HG02938 (cell line): ENCODE results near the gene GAA.

ENCODE experiments used
- ATAC-seq: cut with Tn5 transposase; IDR thresholded peaks from one replicate; pipeline ENCODE4 v1.9.1; 2021; ENCODE audit warnings: mild to moderate bottlenecking, moderate library complexity; ENCODE audit not compliant: unreplicated experiment

GAA gene

DNA sequence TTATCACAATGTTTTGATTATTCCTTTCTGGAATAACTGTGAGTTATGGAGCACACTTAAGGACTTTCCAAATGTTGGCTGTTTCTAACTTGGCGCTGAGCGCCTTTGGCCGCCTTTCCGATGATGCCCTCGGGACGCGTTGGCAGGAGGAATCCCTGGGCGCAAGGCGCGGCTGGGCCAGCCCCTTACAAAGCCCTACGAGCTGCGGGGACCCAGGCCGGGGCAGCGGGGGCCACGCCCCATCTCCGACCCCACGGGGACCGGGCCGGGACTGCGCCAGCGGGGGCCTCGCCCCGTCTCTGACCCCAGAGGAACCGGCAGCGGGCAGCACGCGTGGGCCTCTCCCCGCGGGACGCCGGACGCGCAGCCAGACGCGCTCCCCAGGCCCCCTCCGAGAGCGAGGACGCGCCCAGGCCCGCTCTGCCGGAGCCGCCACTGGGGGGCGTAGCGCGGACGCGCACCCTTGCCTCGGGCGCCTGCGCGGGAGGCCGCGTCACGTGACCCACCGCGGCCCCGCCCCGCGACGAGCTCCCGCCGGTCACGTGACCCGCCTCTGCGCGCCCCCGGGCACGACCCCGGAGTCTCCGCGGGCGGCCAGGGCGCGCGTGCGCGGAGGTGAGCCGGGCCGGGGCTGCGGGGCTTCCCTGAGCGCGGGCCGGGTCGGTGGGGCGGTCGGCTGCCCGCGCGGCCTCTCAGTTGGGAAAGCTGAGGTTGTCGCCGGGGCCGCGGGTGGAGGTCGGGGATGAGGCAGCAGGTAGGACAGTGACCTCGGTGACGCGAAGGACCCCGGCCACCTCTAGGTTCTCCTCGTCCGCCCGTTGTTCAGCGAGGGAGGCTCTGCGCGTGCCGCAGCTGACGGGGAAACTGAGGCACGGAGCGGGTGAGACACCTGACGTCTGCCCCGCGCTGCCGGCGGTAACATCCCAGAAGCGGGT lies at the start of gene GAA:
Gene GAA, plus strand, starts transcription at position 571 of the 935 bp plus-strand sequence. CDS start 3,006 bp downstream, outside the sequence.
- ATAC-seq = peak; percentile 51

DNA sequence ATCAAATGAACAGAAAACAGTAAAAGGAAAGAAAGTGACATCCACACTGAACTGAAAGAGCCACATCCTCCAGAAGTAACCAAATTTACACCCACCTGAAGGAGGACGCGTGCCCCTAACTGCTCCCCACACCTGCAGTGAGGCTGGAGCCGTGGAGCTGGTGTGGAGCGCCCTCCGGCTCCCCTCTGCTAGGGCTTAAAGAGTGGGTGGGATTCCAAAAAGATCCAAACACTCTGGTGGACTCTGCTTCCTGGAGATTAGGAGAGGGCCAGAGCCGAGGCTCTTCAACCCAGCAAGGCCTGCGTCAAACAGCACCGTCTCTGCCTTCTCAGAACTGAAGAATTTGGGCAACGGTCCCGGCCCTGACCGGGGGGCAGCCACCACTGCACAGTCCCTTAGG lies 49.7 kb upstream of the GAA start:
- ATAC-seq = no peak

DNA sequence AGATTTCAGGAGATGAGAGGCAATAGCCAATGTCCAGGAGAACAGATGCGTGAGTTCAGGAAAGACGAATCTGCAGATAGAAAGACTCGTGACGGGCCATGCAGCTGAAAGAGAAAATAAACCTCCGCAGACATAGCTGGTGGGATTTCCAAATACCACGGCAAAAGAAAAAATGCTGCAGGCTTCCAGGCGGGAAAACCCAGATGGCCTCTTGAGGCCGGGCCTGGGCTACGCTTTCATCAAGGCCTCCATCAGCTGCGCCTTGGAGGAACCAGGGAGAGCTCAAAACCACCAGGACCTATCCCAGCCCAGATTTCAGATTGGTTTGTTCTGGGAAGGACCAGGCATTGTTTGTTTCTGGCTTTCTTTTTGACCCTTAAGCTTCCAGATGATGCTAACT lies 48.3 kb upstream of the GAA start:
- ATAC-seq = no peak

DNA sequence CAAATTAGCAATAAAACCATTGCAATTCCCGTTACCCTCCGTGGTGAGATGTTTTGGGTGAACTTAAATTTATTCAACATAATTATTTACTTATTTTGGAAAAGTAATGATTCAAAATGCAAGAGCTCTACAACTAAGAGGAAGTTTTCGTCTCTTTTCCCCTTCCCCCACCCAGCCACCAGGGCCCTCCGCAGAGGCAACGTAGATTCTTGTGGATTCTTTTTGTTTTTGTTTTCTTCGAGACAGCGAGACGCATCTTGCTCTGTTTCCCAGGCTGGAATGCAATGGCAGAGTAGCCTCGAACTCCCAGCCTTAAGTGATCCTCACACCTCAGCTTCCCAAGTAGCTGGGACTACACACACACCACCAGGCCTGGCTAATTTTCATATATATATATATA lies 45.8 kb upstream of the GAA start:
- ATAC-seq = no peak

DNA sequence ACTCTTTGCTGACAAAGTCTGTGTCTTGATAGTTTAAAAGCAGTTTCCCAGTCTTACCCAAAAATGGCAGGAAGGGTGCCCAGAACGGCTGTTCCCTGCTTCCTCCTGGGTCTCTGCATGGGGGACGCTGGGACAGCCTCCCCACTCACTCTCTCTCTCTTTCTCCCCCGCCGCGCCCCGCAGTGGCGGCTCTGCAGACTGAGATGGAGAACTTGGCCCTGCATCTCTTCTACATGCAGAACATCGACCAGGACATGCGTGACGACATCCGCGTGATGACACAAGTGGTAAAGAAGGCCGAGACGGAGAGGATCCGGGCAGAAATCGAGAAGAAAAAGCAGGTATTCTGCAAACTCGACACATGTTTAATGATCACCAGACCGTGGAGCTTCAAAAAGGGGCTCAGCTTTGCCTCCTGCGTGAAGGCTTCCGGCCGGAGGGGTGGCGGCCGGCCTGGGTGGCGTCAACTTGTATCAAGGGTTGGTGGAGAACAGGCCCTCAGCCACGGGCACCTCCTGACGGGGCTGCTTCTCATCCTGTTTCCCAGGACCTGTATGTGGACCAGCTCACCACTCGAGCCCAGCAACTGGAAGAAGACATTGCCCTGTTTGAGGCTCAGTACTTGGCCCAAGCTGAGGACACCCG lies 42.9 kb upstream of the GAA start:
- no peak for ATAC-seq

DNA sequence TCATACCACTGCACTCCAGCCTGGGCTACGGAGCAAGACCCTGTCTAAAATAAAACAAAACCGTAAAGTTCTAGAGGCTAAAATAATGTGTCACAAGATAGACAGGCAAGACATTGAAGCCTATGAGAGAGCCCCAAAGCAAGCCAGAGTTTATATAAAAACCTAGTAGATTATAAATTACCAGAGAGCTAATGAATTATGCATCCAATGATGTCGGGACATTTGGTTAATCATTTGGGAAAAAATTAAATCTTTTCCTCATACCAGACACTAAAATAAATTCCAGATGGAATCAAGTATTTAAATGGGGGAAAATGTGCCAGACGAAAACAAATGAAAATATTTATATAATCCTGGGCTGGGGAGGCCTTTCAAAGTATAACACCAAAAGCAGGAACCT lies 40.7 kb upstream of the GAA start:
- no peak for ATAC-seq

DNA sequence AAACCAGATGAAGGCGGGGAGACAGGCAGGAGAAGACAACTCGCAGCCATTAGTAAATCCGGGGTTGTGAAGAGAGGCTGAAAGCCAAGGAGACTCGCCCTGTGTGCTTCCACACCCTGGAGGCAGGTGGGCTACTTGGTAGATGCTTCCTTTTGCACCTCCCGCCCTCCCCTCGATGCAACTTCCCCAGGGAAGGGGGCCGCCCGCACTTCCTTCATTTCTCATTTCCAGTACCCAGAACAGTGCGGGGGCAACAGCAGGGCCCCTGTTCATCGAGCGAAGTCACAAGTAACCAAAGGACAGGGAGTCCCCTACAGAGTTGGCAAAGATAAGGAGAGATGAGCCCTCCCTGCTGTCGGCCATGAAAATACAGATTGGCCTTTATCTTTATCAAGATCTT lies 40.0 kb upstream of the GAA start:
- ATAC-seq = no peak

DNA sequence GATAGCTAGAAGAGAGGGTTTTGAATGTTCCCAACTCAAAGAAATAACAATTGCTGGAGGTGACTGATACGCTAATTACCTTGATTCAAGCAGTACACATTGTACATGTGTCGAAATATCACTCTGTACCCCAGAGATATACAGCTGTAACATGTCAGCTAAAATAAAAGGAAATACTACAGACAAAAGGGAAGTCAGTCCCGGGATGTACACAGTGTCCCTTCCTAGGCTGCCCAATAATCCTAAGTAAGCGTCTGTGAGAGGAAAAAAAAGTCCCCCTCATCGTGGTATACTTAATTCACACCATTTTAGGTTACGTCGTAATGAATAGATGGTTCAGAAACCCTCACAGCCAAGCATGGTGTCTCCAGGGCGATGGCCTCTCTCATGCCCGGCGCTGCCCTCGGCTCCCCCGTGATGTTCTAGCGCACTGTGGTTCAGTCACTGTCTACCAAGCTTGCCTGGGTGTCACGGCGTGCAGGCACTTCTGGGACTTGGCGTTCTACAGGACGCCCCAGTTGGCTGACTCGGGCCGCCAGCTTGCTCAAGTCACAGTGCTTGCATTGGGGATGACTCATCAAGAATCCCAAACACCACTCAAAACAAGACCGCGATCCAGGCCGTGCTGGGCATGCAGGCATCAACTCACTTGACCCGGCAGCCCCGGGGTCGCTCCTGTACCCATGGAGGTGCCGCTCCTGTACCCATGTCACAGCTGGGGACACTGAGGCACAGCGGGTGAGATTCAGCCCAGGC lies 37.4 kb upstream of the GAA start:
- no peak for ATAC-seq

DNA sequence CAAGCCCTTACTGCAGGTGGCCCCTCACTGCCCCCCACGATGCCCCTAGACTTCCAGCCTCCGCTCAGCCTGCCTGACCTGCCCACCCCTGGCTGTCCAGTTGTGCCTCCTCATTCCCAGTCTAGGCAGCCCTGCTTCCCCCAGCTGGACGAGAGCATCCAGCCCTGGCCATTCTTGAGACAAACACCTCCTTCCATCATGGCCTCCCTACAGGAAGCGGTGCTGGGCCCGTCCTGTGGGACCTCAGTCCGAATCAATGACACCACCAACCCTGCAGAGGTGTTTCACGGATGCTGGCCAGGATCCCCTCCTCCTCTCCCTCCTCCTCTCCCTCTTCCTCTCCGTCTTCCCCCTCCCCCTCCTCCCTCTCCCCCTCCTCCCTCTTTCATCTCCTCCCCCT lies 36.7 kb upstream of the GAA start:
- ATAC-seq = no peak

DNA sequence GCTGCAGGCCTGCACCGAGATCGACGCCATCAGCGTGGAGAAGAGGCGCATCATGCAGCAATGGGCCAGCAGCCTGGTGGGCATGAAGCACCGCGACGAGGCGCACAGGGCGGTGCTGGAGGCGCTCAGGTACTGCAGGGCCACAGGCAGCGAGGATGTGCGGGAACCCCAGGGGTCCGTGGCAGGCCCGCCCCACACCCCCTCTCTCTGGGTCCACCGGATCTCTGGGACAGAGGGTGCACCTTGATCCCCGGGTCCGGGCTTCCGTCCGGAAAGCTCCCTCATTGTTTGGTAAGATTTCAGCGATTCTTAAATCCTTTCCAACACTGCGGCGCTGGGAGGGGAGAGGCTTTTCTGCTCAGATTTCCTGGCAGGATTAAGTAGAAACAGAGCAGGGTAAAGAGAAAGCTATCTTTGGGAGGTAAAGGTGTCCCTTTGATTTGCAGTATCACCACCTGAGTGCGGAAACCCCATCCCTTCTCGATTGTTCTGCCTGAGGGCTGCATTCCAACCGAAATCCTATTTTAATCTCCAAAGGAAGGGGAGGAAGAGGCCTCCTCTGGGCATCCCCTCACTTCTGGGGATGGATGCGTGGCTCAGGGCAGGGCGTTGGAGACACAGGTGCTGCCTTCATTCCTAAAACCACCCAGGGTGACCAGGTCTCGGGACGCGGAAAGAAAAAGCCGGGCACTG lies 35.8 kb upstream of the GAA start:
- ATAC-seq = no peak

DNA sequence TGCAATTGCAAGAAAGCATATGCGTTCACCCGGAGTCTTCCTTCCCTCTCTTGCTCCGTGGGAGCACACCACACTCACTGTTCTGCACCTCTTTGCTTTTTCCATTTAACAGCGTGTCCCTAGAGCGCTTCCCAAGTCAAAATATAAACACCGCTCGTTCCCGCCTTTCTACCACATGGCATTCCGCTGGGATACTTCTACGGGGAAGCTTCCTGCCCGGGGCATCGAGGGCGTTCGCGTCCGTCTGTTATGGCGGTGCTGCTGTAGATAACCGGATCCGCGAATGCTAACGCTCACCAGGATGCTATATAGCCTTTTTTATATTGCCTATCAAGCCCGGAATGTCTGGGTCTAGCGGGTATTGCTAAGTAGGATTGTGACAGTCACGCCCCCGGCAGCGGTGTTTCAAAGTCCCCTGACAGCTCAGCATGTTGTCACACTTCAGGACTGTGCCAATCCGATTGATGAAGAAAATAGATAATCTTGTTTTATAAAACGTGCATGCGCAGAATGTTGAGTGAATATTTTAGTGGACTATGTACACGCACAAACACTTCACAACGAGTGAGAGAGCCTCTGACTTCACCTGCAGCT lies 33.9 kb upstream of the GAA start:
- ATAC-seq = no peak

DNA sequence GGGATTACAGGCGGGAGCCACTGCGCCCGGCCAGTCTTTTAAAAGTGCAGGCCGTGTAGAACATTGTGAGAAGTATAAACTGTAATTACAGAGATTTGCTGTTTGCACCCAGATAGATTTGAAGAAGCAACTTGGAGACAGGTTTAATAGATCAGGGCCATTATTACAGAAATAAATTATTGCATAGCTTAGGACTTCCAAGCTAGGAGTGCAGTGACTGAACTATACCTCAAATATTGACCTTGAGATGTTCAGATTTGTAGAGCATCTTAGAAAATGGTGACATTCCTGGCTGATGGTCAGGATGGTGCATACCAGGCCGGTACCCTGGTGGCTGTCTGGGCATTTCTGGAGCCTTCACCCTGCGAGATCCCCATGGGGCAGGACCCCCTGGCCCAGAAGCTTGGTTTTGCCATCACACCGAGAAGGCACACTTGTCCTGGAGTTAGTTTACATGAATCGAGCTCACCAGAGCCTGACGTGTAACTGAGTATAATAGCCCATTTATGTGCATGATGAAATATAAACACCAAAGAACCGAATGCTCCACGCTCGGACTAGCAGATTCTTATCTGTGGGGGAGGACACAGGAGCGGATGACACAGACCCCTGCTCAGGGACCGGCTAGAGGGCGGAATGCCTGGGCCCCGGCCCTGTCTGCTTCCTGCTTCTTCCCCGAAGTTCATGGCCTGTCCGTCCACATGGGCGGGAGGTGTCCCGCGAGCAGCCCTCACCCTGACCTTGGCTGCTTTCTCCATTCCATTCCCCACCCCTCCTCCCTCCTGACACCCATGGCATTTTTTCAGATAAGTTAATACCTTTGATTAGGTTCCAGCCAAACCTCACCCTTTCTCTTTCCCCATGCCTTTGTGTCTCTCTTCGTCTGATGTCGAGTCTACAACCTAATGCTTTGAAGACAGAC lies 32.8 kb upstream of the GAA start:
- ATAC-seq = no peak

DNA sequence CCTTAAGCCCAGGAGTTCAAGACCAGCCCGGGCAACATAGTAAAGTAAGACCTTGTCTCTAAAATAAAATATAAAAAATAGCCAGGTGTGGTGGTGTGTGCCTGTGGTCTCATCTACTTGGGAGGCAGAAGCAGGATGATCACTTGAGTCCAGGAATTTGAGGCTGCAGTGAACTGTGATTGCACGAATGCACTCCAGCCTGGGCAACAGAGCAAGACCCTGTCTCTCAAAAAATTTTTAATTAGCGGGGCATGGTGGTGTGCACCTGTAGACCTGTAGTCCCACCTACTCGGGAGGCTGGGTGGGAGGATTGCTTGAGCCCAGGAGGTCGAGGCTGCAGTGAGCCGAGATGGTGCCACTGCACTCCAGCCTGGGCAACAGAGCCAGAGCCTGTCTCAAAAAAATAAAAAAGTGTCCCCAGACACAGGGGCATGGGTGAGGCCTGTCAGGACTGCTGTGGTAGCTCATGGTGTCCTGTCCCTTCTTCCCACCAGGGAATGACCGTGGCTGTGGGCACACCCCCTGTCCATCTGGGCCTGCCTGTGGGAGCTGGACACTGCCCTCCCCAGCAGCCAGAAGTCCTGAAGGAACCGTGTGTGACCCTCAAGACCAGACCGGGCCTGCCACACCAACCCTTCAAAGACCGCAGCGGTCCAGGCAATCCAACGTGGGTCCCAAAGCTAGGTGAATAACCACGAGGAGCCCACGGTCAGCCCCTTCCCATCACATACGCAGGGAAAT lies 30.8 kb upstream of the GAA start:
- no peak for ATAC-seq

DNA sequence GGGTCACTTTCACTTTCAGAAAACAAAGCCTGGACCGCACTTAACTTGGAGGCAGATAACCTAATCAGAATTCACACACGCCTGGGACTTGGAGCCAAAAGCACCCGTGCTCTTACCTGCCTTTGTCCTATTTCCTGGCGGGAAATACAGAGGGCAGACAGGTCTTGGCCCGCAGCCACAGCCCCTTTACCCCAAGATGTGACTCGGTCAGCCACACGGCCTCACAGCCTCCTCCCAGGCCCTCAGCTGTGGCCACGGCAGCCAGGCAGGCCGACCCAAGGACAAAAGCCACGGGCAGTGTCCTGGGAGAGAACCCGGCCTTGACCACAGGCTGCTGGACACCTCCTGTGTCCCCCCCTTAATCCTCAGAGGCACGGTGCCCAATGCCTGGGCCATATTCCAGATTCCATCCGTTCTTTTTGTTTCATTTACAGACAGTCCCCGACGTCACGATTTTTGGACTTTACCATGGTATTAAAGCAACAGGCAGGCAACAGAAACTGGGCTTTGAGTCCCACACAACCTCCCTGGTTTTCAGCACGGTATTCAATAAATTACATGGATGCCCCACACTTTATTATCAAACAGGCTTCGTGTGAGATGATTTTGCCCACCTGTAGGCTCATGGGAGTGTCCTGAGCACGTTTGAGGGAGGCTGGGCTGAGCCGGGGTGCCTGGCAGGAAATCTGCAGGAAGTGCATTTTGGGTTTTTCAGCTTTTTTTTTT lies 30.1 kb upstream of the GAA start:
- ATAC-seq = no peak

DNA sequence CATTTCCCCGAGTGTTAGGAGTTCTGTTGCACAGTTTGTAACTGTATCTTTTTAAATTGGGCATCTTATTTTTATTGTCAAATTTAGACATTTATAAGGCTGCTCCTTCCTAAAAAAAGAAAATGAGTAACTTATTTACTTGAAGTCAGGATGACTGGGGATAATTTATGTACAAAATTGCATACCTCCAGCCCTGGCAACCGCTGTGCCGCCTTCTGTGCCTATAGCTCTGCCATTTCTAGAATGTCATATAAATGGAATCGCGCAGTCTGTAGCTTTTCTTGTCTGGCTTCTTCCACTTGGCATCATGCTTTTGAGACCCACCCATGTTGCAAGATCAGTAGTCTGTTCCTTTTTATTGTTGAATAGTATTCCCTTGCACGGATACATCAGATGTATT lies 29.0 kb upstream of the GAA start:
- no peak for ATAC-seq

DNA sequence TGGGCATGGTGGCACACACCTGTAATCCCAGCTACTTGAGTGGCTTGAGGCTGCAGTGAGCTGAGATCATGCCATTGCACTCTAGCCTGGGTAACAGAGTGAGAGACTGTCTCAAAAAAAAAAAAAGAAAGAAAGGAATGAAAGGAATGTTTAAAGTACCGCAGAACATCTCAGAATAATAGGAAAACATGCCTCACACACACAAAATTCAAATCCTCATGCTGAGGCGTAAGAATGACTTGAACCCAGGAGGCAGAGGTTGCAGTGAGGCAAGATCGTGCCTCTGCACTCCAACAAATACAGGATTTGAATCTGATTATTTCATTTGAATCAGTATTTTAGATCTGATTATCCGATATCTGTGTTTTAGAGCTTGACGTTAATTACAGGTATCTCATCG lies 21.3 kb upstream of the GAA start:
- ATAC-seq = no peak

DNA sequence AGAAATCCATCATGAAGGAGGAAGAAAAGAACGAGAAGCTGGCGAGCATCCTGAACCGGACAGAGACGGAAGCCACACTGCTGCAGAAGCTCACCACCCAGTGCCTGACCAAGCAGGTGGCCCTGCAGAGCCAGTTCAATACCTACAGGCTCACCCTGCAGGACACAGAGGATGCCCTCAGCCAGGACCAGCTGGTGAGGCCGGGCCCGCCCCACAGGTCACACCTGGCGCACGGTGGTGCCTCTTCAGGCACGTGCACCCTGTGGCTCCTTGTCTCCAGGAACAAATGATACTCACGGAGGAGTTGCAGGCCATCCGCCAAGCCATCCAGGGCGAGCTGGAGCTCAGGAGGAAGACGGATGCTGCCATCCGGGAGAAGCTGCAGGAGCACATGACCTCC lies 19.8 kb upstream of the GAA start:
- no peak for ATAC-seq

DNA sequence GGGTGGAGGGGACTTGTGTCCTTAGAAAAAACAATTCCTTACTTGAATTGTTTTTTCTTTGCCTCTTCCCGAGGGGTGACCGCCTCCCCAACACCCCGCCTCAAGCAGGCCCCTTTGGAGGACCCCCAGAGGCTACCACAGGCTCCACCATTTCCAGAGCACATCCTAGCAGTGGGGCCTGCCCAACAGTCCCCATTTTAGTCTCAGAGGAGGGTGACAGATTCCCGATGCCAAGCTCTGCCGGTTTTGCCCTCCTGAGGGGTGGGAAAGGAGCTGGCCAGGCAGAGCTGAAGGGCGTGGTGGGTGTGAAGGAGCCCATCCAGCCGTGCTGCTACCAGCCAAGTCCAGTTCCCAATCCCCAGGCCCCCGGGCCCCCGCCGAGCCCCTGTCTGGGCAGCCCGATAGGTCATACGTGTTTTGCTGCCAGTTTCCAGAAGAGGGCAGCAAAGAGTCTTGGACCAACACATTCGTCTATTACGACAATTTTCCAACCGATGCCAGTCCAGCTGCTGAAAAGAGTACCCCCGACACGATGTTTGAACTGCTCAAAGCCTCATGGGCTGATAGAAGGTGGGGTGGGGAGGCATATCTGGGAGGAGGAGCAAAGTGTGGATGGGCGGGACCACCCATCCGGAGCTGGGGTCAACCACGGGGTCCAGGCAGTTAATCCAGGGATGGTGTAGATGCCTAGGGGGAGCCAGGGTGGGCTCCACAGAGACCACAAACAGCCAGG lies 18.8 kb upstream of the GAA start:
- no peak for ATAC-seq
